CD4-positive, alpha-beta T cell treated with Interleukin-15 for 4 hours (primary cell): ENCODE measurements around the gene RPL32.
"Not testable (repeated sequence)": the region's sequence is repeated elsewhere in the genome, so short reads cannot be mapped to it uniquely, and the experiment has no call there.

Experiments used
- DNase-seq: peaks from one replicate; pipeline ENCODE4 v3.0.0-alpha.2; 2020; ENCODE audit warnings: low spot score

The RPL32 gene

GRCh38 chr3:12808587-12808986 lies 32.8 kb downstream of the RPL32 start:
- DNase-seq: no peak

GRCh38 chr3:12807601-12808359 lies 33.6 kb downstream of the RPL32 start:
- no peak for DNase-seq

- DNase-seq: no peak
Measured at GRCh38 chr3:12807066-12807465, 34.3 kb downstream of the RPL32 start.

GRCh38 chr3:12803371-12803770 lies 38.0 kb downstream of the RPL32 start:
- DNase-seq: no peak

GRCh38 chr3:12799525-12800440 lies 41.6 kb downstream of the RPL32 start:
- DNase-seq: no peak

- DNase-seq: no peak
Measured at GRCh38 chr3:12798559-12799179, 42.7 kb downstream of the RPL32 start.

GRCh38 chr3:12797892-12798558 lies 43.3 kb downstream of the RPL32 start:
- DNase-seq: no peak

GRCh38 chr3:12797124-12797891 lies 44.1 kb downstream of the RPL32 start:
- DNase-seq: no peak

GRCh38 chr3:12796171-12797123 lies 44.9 kb downstream of the RPL32 start, which contains the start of gene CAND2:
Gene CAND2 (plus strand): TSS chr3:12796680. CDS start chr3:12796721, 41 bp downstream.
- no peak for DNase-seq

GRCh38 chr3:12793701-12794100 lies 47.7 kb downstream of the RPL32 start:
- DNase-seq: no peak

- no peak for DNase-seq
Measured at GRCh38 chr3:12791430-12791829, 49.9 kb downstream of the RPL32 start.

GRCh38 chr3:12787967-12788690 lies 53.2 kb downstream of the RPL32 start:
- not testable (repeated sequence) for DNase-seq

- DNase-seq: peak; percentile 53
Measured at GRCh38 chr3:12787346-12787745, 54.0 kb downstream of the RPL32 start.

GRCh38 chr3:12785096-12785495 lies 56.3 kb downstream of the RPL32 start:
- DNase-seq: no peak
